ENCODE data around the gene SEMA5A.

GRCh38 chr5:9233035-9233434 is 312.8 kb downstream of the SEMA5A start:
- TF ChIP-seq, protein P1, sequence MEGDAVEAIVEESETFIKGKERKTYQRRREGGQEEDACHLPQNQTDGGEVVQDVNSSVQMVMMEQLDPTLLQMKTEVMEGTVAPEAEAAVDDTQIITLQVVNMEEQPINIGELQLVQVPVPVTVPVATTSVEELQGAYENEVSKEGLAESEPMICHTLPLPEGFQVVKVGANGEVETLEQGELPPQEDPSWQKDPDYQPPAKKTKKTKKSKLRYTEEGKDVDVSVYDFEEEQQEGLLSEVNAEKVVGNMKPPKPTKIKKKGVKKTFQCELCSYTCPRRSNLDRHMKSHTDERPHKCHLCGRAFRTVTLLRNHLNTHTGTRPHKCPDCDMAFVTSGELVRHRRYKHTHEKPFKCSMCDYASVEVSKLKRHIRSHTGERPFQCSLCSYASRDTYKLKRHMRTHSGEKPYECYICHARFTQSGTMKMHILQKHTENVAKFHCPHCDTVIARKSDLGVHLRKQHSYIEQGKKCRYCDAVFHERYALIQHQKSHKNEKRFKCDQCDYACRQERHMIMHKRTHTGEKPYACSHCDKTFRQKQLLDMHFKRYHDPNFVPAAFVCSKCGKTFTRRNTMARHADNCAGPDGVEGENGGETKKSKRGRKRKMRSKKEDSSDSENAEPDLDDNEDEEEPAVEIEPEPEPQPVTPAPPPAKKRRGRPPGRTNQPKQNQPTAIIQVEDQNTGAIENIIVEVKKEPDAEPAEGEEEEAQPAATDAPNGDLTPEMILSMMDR (IDR thresholded peaks at IDR 0.05): no peak
- TF ChIP-seq REST (IDR thresholded peaks at IDR 0.05; ENCODE audit: low read depth, low read length) (no peak), TAF1 (IDR thresholded peaks at IDR 0.05; ENCODE audit: borderline replicate concordance, low read depth, low read length) (no peak), FOSL2 (IDR thresholded peaks at IDR 0.05; ENCODE audit: borderline replicate concordance, low read depth) (no peak), NRF1 (IDR thresholded peaks at IDR 0.05; ENCODE audit: low read depth, low read length) (no peak), EP300 (IDR thresholded peaks at IDR 0.05; ENCODE audit: borderline replicate concordance in 1 of 2, low read depth in 1 of 2, low read length in 1 of 2) (no peak), POLR2AphosphoS5 (IDR thresholded peaks at IDR 0.05; ENCODE audit: low read depth, low read length) (no peak), MEF2A (IDR thresholded peaks at IDR 0.05; ENCODE audit: borderline replicate concordance, low read depth) (no peak)
- TF ChIP-seq, protein P2, sequence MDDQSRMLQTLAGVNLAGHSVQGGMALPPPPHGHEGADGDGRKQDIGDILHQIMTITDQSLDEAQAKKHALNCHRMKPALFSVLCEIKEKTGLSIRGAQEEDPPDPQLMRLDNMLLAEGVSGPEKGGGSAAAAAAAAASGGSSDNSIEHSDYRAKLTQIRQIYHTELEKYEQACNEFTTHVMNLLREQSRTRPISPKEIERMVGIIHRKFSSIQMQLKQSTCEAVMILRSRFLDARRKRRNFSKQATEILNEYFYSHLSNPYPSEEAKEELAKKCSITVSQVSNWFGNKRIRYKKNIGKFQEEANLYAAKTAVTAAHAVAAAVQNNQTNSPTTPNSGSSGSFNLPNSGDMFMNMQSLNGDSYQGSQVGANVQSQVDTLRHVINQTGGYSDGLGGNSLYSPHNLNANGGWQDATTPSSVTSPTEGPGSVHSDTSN (IDR thresholded peaks at IDR 0.05): no peak
